ENCODE data around the gene ENTR1. TPM values are rescaled to one million over a fixed set of nuclear protein-coding genes. Genes with fewer than 3 reads are reported as not detected.

The ENTR1 gene
- total and polyA plus RNA-seq, 10 of the 15 experiments (the other 5 are each of a cell fraction or from before 2014, with no cell fraction given), result 8.2 to 96.4 (median 41.1) TPM

DNA sequence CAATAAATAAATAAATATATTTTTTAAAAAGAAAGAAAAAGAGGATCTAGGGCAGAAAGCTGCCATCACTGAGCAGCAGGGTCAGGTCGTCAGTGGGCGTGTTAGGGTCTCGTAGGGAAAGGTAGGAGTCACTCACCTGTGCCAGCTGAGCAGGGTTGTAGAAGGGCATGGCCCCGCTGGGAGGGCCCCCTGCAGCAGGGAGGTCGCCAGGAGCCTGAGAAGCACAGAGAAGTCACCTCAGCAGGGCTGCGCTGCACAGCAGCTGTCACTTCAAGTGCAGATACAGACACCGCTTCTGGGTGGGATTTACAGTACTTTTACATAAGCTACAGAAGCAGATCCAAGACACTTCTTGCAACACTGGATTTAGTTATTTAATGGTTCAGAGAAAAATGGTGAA lies 33.3 kb upstream of the ENTR1 start:
- ChIA-PET SMC1A (ENCODE audit: uncharacterized antibody, unreplicated experiment) (no interaction called here), RAD21 (ENCODE audit: unreplicated experiment) (no interaction called here), CTCF (interaction anchor here (1.2 kb wide), 1 partner anchor 80 kb away, joined by 3 read pairs; the partner anchor contains the start of gene DNLZ), POLR2A (no interaction called here)
- TF ChIP-seq SRF (IDR thresholded peaks at IDR 0.05; ENCODE audit: low read depth in 2 of 2, low read length in 2 of 2) (no peak), CHD1 (IDR thresholded peaks at IDR 0.05; ENCODE audit: low read depth, low read length) (no peak), USF2 (IDR thresholded peaks at IDR 0.05; ENCODE audit: borderline replicate concordance, low read depth, low read length) (no peak), DPF2 (IDR thresholded peaks at IDR 0.05) (no peak), BACH1 (IDR thresholded peaks at IDR 0.05; ENCODE audit: borderline replicate concordance) (no peak), CBX5 (IDR thresholded peaks at IDR 0.05; ENCODE audit: low read depth) (no peak), EP300 (IDR thresholded peaks at IDR 0.05; ENCODE audit: borderline replicate concordance in 1 of 2, control insufficient read depth in 1 of 2, low read depth in 2 of 2, low read length in 2 of 2) (no peak), ZNF384 (IDR thresholded peaks at IDR 0.05; ENCODE audit: borderline replicate concordance, low read depth, low read length) (no peak)
- in situ Hi-C loops (cut with MboI) (no loop called here), intact Hi-C loops (cut with micrococcal nuclease; ENCODE audit: unreplicated experiment) (no loop called here)
- no peak overlapping the region for H3K4me3 ChIP-seq
- no peak overlapping the region for H3K4me2 ChIP-seq (ENCODE audit: control insufficient read depth, insufficient read depth)
- peaks cover 9% of the 10 kb centered on the region for H3K79me2 ChIP-seq (ENCODE audit: control insufficient read depth, insufficient read depth, low read length)
- H3K36me3 ChIP-seq (ENCODE audit: control insufficient read depth in 2 of 2, insufficient read depth in 2 of 2, low read length in 1 of 2), result peaks cover 23 to 25% of the 10 kb centered on the region in 2 experiments
- WGBS (ENCODE audit: insufficient coverage, insufficient replicate concordance, low lambda C conversion rate, missing lambda C conversion rate), result 83% methylated on average over 7 of the region's 7 CpGs
- ATAC-seq (no peak), FAIRE-seq (no peak), DNase-seq (ENCODE audit: low read depth, low spot score) (no peak)
- H3K9ac ChIP-seq (ENCODE audit: control insufficient read depth, insufficient read depth, low read length), result no peak overlapping the region
- no peaks in the 10 kb centered on the region for H3K9me3 ChIP-seq (replicated peaks; ENCODE audit: control insufficient read depth, insufficient read depth, low read length)
- no peak overlapping the region for H2AFZ ChIP-seq (ENCODE audit: control insufficient read depth, low read depth, low read length)
- H3K4me1 ChIP-seq (ENCODE audit: control insufficient read depth, insufficient read depth, low read length), result no peaks in the 10 kb centered on the region
- H3K27me3 ChIP-seq (replicated peaks in 1 of 2; ENCODE audit: control insufficient read depth in 2 of 2, insufficient read depth in 2 of 2, low read length in 1 of 2), result no peaks in the 10 kb centered on the region
- BruUV-seq (replicated peaks), result no TSS peak
- no peak overlapping the region for H3K27ac ChIP-seq (ENCODE audit: control insufficient read depth, insufficient read depth)
- no peaks in the 10 kb centered on the region; the same call in 1 of the 2 replicates for H4K20me1 ChIP-seq (ENCODE audit: control insufficient read depth, insufficient read depth)

Data from GM12878 (cell line).